H1 (cell line): ENCODE data around the gene LDLRAP1. TPM values are rescaled to one million over a fixed set of nuclear protein-coding genes. Genes with fewer than 3 reads are reported as not detected.

Experiments
- BACH1 ChIP-seq: IDR thresholded peaks from 2 replicates; pipeline ENCODE4 v1.6.1; 2012; ENCODE audit warnings: low read length, improper control_type of control experiment
- CBX5 ChIP-seq: fragments of 300-800, 300-1000 bp; sonication (generic); IDR thresholded peaks from 2 replicates; pipeline ENCODE4 v1.7.1; 2016; ENCODE audit warnings: antibody characterized with exemption, low read length, low read depth
- CEBPB ChIP-seq: IDR thresholded peaks from 2 replicates; pipeline ENCODE4 v1.6.1; 2012; ENCODE audit warnings: low read depth, low read length
- CHD2 ChIP-seq: IDR thresholded peaks from 2 replicates; pipeline ENCODE4 v1.6.1; 2012; ENCODE audit warnings: low read length, improper control_type of control experiment
- EGR1 ChIP-seq: IDR thresholded peaks from 2 replicates; pipeline ENCODE4 v1.6.1; 2011; ENCODE audit warnings: low read depth, low read length, borderline replicate concordance
- EP300 ChIP-seq, 2 experiments: IDR thresholded peaks; 1 replicate in 1 of 2; 2 replicates in 1 of 2; pipeline ENCODE4 v1.6.1; 2011 to 2012; ENCODE audit warnings: low read depth in 2 of 2, low read length in 2 of 2, mild to moderate bottlenecking in 2 of 2, borderline replicate concordance in 1 of 2, inconsistent platforms in 1 of 2, moderate library complexity in 1 of 2
- GABPA ChIP-seq: IDR thresholded peaks from 2 replicates; pipeline ENCODE4 v1.6.1; 2011; ENCODE audit warnings: mild to moderate bottlenecking, low read length, moderate library complexity, borderline replicate concordance; ENCODE audit not compliant: insufficient read depth
- JUND ChIP-seq: IDR thresholded peaks from 2 replicates; pipeline ENCODE4 v1.6.1; 2011; ENCODE audit warnings: mild to moderate bottlenecking, improper control_type of control experiment, low read length
- KDM4A ChIP-seq: IDR thresholded peaks from one replicate; pipeline ENCODE4 v1.7.1; 2012; ENCODE audit warnings: low read depth, mild to moderate bottlenecking, moderate library complexity, low read length, inconsistent platforms; ENCODE audit not compliant: severe bottlenecking
- NRF1 ChIP-seq: IDR thresholded peaks from 2 replicates; pipeline ENCODE4 v1.6.1; 2011; ENCODE audit warnings: mild to moderate bottlenecking, low read depth, low read length, improper control_type of control experiment
- POU5F1 ChIP-seq: IDR thresholded peaks from 2 replicates; pipeline ENCODE4 v1.6.1; 2011; ENCODE audit warnings: low read depth, mild to moderate bottlenecking, low read length, moderate library complexity
- RBBP5 ChIP-seq: IDR thresholded peaks from 2 replicates; pipeline ENCODE4 v1.7.1; 2012; ENCODE audit warnings: low read depth, mild to moderate bottlenecking, inconsistent platforms, low read length, moderate library complexity, borderline replicate concordance
- RFX5 ChIP-seq: IDR thresholded peaks from 2 replicates; pipeline ENCODE4 v1.6.1; 2011; ENCODE audit warnings: low read depth, low read length, improper control_type of control experiment, borderline replicate concordance
- RXRA ChIP-seq: IDR thresholded peaks from 2 replicates; pipeline ENCODE4 v1.6.1; 2011; ENCODE audit warnings: low read depth, mild to moderate bottlenecking, low read length, moderate library complexity; ENCODE audit not compliant: insufficient read depth
- SAP30 ChIP-seq: fragments of 300-600 bp; sonication (generic); IDR thresholded peaks from 2 replicates; pipeline ENCODE4 v1.7.1; 2012; ENCODE audit warnings: low read length, moderate library complexity, mild to moderate bottlenecking, inconsistent platforms; ENCODE audit not compliant: insufficient read depth, insufficient replicate concordance
- SRF ChIP-seq: IDR thresholded peaks from 2 replicates; pipeline ENCODE4 v1.6.1; 2011; ENCODE audit warnings: mild to moderate bottlenecking, low read depth, low read length, moderate library complexity
- TAF1 ChIP-seq: IDR thresholded peaks from 2 replicates; pipeline ENCODE4 v1.6.1; 2011; ENCODE audit warnings: mild to moderate bottlenecking, low read depth, low read length
- YY1 ChIP-seq: IDR thresholded peaks from 2 replicates; pipeline ENCODE4 v1.6.1; 2011; ENCODE audit warnings: low read depth, mild to moderate bottlenecking, low read length
- polyA plus RNA-seq, 7 experiments: library from polyadenylated mRNA; depleted of rRNA in 3 of 7; stranded (reverse) in 5 of 7; unstranded in 2 of 7; fragments of >200 nt in 5 of 7; fragments of 200-250 nt in 2 of 7; gene quantifications; 1 replicate in 5 of 7; 2 replicates in 1 of 7; 4 replicates in 1 of 7; pipeline versions ENCODE4 v1.2.1 to v1.2.3, GENCODE V29; 2011 to 2013; ENCODE audit warnings: missing spikeins in 2 of 7, mixed read lengths in 2 of 7
- total RNA-seq: library from RNA; stranded (reverse); fragmentation: NEBNext Ultra II Directional; extraction: Animal tissue kit (Norgen Biotek cat#: 25700); gene quantifications from 2 replicates; pipeline ENCODE4 v1.2.1, GENCODE V29; 2021
- TF ChIP-seq, protein P1 (sequence below), 3 experiments: IDR thresholded peaks; 1 replicate in 2 of 3; 2 replicates in 1 of 3; pipeline versions ENCODE4 v1.5.1 to v1.6.1; 2011; ENCODE audit warnings: low read length in 3 of 3, mild to moderate bottlenecking in 3 of 3, inconsistent platforms in 2 of 3, low read depth in 1 of 3, moderate library complexity in 1 of 3; ENCODE audit not compliant: insufficient read depth in 1 of 3; ENCODE audit errors: control extremely low read depth in 1 of 3
- TF ChIP-seq, protein P2 (sequence below): IDR thresholded peaks from 2 replicates; pipeline ENCODE4 v1.6.1; 2012; ENCODE audit warnings: inconsistent platforms
- TF ChIP-seq, protein P3 (sequence below): IDR thresholded peaks from 2 replicates; pipeline ENCODE4 v1.6.1; 2011; ENCODE audit warnings: low read length, improper control_type of control experiment

LDLRAP1 gene
- total and polyA plus RNA-seq, 2 of the 8 experiments (the other 6 are each of a cell fraction or from before 2014, with no cell fraction given), result 12.8 to 13.2 TPM

DNA sequence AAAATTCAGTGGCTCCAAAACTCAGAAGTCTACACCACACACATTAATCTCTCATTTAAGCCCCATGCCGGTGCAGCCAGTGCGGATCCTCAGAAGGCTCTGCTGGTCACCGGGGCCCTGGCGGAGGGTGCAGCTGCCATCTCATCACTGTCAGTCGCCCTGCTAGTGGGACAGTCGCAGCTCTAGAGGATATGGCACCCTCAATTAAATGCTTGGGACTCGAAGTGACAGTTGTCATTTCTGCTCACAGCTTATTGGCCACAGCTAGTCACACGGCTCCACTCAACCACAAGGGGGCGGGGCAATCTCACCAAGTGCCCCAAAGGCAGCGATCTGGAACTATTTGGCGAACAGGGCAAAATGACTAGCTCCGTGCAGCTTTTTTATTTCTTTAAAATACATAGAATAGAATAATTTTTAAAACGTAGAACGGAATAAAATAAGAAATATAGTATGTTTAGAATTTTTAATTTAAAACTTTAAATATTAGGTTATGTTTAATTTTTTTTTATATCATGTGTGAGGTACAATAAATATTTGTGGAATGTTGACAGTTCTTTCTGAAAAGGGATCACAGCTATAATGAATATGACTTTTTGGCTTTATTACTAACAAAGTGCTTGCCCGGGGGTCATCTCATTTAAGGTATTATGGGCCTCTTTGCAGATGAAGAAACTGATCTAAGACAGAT, 65.2 kb downstream of the LDLRAP1 start (continued):
- TF ChIP-seq GABPA, result no peak
- TF ChIP-seq, protein P1, sequence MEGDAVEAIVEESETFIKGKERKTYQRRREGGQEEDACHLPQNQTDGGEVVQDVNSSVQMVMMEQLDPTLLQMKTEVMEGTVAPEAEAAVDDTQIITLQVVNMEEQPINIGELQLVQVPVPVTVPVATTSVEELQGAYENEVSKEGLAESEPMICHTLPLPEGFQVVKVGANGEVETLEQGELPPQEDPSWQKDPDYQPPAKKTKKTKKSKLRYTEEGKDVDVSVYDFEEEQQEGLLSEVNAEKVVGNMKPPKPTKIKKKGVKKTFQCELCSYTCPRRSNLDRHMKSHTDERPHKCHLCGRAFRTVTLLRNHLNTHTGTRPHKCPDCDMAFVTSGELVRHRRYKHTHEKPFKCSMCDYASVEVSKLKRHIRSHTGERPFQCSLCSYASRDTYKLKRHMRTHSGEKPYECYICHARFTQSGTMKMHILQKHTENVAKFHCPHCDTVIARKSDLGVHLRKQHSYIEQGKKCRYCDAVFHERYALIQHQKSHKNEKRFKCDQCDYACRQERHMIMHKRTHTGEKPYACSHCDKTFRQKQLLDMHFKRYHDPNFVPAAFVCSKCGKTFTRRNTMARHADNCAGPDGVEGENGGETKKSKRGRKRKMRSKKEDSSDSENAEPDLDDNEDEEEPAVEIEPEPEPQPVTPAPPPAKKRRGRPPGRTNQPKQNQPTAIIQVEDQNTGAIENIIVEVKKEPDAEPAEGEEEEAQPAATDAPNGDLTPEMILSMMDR (IDR thresholded peaks at IDR 0.05; ENCODE audit: control extremely low read depth in 1 of 3, insufficient read depth in 1 of 3, low read depth in 1 of 3, low read length in 3 of 3), result peak; percentile 63 to 69 (median 65)
- TF ChIP-seq, protein P2, sequence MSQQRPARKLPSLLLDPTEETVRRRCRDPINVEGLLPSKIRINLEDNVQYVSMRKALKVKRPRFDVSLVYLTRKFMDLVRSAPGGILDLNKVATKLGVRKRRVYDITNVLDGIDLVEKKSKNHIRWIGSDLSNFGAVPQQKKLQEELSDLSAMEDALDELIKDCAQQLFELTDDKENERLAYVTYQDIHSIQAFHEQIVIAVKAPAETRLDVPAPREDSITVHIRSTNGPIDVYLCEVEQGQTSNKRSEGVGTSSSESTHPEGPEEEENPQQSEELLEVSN, result no peak
- no peak for TF ChIP-seq CHD2
- no peak for TF ChIP-seq POU5F1
- no peak for TF ChIP-seq SAP30
- TF ChIP-seq RFX5, result no peak
- TF ChIP-seq EGR1, result no peak
- TF ChIP-seq BACH1, result no peak
- TF ChIP-seq YY1, result no peak
- TF ChIP-seq TAF1, result no peak
- TF ChIP-seq EP300 (IDR thresholded peaks at IDR 0.05; ENCODE audit: borderline replicate concordance in 1 of 2, low read depth in 2 of 2, low read length in 2 of 2), result no peak
- no peak for TF ChIP-seq RXRA
- no peak for TF ChIP-seq CBX5
- TF ChIP-seq NRF1, result no peak
- TF ChIP-seq KDM4A, result no peak
- TF ChIP-seq SRF, result no peak
- TF ChIP-seq JUND, result no peak
- TF ChIP-seq, protein P3, sequence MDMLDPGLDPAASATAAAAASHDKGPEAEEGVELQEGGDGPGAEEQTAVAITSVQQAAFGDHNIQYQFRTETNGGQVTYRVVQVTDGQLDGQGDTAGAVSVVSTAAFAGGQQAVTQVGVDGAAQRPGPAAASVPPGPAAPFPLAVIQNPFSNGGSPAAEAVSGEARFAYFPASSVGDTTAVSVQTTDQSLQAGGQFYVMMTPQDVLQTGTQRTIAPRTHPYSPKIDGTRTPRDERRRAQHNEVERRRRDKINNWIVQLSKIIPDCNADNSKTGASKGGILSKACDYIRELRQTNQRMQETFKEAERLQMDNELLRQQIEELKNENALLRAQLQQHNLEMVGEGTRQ, result peak; percentile 73; the same call in 1 of the 2 replicates
- no peak for TF ChIP-seq RBBP5
- no peak for TF ChIP-seq CEBPB
